T47D (cell line): ENCODE data around the gene GDNF.

Experiments used
- DNase-seq, 2 experiments: peaks; one replicate each; pipeline versions ENCODE4 v3.0.0 to v3.0.0-alpha.2; 2011 to 2012; ENCODE audit warnings: low read depth in 1 of 2, low spot score in 1 of 2
- JUND ChIP-seq: IDR thresholded peaks from 2 replicates; pipeline ENCODE4 v1.6.1; 2012; ENCODE audit warnings: low read depth
- in situ Hi-C: cut with HindIII; loops from 2 replicates; pipeline ENCODE4 v1.10.0; 2016; ENCODE audit warnings: low sequenced_read_pairs, low pct_unique_long_range_greater_than_20kb

The GDNF gene

DNA sequence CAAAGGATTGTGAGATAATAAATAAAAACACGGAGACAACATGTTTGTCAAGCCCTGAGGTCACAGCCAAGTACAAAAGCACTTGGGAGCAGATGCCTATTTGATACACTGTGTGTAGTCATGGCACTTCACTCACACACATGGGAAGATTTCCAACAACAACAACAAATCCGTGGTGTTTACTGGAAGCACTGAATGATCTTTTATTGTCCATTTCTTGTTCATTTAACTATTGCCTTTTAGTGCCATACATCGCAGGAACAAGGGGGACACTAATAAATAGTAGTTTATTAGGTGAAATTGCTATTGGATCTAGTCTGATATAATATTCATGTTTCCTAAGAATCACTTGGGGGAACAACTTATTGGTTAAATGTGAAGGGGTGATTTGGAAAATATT lies 20.4 kb upstream of the GDNF start:
- no peak for TF ChIP-seq JUND
- in situ Hi-C loops: no loop called here
- DNase-seq: no peak

DNA sequence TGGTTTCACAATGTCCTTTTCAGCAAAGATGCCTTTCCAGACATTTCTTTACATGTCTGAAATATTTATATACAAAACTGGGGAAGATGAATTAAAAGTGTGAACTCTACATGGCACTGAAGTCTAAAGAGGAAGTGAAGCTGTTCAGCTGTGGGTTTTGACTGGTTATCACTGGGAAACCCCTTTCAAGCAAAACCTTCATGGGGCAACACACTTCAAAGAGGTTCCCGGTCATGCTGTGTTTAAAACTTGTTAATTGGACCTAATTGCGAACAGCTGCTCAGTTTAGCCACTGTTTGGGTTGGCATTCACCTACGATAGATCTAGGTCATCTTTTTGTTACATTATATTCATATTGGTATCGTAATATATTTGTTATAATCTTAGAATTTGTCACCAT lies 20.0 kb upstream of the GDNF start:
- no peak for DNase-seq
- in situ Hi-C loops: no loop called here
- no peak for TF ChIP-seq JUND

DNA sequence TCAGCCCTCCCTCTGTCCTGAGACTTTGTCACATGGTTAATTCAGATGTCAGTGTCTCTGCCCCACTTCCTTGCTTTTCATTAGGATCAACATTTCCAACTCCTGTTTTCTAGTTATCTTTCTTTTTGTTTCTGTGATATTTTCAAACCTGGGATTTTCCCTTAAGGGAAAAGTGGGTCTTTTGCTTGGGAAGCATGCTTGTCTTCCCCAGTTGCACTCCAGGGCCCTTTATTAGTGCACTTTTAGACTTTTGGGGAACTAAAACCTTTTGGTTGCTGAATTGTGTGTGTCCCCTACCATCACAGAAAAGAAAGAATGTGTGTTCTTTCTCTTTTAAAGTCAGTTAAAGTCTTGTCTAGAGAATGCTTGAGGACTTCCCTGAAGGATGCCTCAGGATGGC lies 18.4 kb upstream of the GDNF start:
- no peak for DNase-seq
- no peak for TF ChIP-seq JUND
- in situ Hi-C loops: no loop called here

DNA sequence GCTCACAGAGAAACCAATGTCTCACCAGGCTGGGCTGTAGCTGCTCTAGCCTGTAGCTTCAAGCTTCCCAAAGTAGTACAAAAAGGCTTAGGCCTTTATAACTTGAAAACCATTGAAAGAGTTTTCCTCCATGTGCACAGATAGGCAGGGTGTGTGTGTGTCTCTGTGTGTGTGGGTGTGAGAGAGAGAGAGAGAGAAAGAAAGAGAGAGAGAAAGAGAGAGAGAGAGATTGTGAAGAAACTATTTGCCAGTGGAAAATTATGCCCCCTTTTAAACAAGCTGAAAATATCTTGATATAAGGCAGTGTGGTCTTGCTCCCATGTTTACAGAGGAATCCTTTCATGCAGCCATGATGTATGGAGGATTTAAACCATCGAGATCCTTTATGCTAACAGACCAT lies 17.9 kb upstream of the GDNF start:
- TF ChIP-seq JUND: no peak
- no peak for DNase-seq
- in situ Hi-C loops: no loop called here

DNA sequence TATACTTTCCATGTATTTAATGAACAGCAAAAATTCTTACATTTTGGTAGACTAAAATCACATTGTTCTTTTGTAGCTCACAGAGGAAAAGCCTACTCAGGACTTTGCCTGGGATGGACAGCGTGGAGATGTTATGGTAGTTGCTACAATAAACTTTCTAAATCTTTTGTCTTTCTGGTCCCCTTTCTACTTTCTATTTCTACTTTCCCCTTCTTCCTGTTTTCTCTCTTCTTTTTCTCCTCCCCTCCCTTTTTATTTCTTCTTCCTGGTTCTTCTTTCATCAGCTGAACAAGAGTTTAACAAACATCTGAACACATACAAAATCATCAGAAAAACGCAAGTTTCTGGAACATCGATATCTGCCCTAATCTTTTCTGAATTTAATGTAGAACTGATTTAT lies 15.6 kb upstream of the GDNF start:
- in situ Hi-C loops: no loop called here
- no peak for TF ChIP-seq JUND
- DNase-seq: no peak

DNA sequence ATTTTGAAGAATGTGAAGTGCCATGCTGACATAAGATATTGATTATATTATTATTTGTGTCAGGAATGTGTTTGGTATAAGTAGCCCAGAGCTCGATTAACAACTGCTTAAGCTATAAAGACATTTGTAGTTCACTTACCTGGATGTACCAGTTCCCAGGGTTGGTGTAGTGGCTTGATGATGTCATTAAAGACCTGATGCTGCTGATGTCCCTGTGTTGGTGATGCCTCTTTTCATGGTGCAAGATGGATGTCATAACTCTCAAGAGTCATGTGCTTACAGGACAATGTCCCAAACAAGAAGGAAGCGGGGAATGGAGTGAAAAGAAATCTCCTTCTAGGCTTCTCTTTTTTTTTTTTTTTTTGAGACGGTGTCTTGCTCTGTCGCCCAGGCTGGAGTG lies 11.5 kb upstream of the GDNF start:
- in situ Hi-C loops: no loop called here
- no peak for DNase-seq
- TF ChIP-seq JUND: no peak

DNA sequence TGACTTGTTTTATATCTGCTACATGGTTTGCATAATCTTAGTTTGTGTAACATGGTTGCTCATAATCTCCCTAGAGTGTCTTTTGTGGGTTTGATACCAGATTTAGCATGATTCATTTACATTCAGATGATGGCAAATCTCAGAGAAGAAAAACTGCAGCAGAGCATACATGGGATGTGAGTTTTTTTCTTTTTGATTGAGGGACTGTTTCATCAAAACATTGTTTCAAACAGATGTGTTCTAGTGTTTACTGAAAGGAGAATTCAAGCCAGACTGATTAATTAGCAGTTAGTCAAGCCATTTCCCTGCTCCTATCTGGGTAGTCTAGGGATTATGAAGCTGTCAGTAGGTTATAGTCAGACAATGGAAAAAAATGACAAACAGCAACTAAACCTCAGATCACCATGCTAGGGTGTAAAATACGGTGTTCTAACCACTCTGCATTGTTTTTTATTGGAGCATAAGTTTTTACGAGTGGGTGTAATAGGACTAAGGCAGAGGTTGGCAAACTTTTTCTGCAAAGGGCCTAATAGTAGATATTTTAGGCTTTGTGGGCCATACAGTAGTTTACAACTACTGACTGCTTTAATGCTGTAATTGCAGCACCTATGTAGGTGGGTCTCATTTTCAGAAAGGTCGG lies 10.5 kb upstream of the GDNF start:
- DNase-seq: no peak
- in situ Hi-C loops: no loop called here
- no peak for TF ChIP-seq JUND

DNA sequence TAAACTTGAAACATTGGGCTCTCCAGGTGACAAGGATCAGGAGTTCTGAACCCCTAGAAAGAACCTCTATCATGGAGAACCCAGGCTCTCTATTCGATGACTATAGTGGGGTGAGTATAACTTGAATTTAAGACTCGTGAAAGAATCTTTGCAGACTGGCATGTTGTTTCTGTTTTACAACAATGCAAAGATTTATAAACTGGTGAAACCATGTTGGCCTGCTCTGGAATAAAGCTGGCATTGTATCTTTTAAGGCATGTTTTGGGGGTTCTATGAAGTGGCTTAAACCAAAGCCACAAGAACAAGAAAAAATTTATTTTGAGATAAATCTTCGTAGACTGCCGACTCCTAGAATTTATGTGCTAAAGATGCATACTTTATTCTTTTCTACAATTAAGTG lies 9.8 kb upstream of the GDNF start:
- no peak for TF ChIP-seq JUND
- in situ Hi-C loops: no loop called here
- DNase-seq: no peak

DNA sequence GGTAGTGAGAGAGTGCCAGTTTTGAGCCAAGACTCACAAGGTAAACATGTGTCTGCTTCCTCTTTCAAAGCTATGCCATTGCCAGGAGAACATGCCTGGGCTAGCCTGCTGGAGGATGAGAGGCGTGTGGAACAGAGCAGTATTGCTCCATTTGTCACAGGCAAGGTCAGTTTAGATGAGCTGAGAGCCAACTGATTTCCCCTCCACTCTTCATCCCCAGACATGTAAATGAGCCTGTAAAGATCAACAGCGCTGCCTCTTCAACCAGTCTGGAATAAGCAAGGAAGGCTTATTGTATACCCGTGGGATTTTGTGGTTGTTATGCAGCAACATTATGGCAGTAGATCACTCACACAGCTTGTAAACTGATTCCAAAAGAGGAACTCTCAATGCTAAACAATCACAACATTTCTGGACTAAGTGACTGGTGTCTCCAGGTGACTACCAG lies 8.2 kb upstream of the GDNF start:
- in situ Hi-C loops: no loop called here
- no peak for TF ChIP-seq JUND

DNA sequence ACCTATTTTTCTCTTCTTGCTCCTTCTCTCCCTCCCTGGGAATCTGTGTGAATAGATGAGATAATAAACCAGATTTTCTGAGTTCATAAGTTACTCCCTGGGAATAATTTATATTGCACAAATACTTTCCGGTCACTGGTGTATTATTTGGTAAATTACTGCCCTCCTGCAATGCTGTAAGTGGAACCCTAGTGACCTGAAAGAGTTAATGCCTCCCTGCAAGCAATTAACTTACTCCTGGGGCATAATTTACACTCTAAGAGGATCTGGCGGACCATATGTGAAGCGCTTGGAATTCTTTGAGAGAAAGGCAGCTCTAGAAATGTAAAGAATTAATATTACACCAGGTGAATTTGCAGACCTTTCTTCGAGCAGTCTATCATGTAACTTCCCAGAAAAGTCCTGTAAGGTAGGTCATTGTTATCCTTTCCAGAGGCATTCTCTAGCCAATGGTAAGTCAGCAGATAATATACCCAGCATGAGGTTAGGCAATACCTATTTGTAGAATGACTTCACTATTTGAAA lies 7.0 kb upstream of the GDNF start:
- no peak for TF ChIP-seq JUND
- DNase-seq: no peak
- in situ Hi-C loops: no loop called here

More for the DNA sequence above, 8.2 kb upstream of the GDNF start:
- peak in 1 of 2 experiments; percentile 86 for DNase-seq

DNA sequence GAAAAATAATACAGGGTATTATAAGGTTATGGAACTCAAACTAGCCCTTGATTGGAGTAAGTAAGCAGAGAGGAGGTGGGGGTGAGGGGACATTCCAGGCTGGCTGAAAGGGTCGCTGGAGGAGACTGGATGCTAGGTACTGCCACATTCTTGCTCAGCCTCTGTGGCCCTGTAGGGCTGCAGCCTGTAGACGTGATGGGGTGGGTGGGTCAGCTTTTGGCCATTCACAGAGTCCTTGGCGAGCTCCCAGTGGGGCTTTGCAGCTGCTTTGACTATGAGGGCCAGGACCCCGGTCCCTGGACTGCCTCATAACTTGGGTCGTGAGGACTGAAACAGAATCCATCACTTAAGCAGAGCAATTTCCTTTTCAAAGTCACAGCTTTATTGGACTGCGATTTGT lies 4.2 kb upstream of the GDNF start:
- no peak for DNase-seq
- no peak for TF ChIP-seq JUND
- in situ Hi-C loops: no loop called here

DNA sequence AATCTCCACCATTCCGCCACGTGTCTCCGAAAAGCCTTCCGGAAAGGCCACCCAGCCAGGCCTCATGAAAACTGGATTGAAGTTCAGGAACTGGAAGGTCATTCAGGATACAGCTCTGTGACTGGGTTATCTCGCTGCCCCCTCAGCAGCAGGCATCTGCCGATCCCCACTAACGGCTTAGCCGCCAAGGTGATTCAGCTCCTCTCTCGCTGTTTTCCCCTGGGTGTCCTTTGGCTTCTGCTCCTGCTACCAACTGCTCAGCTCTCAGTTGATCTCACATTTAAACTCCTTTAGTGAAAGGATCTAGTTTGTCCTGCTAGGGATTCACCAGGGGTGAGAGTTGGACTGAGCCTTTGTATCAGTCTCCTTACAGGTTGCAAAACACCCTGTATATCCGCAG lies 2.2 kb upstream of the GDNF start:
- DNase-seq: no peak
- in situ Hi-C loops: no loop called here
- no peak for TF ChIP-seq JUND

DNA sequence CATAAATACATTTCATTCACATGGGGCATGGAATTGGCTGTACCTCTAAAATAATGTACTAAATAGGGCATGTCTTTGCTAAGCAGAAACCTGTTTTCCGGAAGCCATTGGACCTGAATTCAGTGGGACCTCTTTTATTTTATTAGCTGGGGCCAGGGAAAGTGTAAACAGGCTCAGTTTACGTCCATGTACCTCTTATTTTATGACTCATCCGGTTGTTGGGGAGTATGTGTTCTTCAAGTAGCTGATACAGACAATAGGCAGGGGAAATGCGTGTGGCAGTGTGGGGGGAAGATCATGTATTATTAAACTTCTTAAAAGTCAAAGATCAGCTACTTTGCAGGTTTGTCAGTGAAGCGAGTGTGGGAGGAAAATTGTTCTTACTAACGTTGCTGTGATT lies 1.4 kb upstream of the GDNF start:
- in situ Hi-C loops: no loop called here
- no peak for DNase-seq
- TF ChIP-seq JUND: no peak
